Stimulated activated CD8-positive, alpha-beta memory T cell treated with anti-CD3 and anti-CD28 coated beads, Interleukin-4, amount 100 ng/mL, for 24 hours (primary cell): Measurements from ENCODE around the gene ATP5MC2.
"Not testable (repeated sequence)": the region's sequence is repeated elsewhere in the genome, so short reads cannot be mapped to it uniquely, and the experiment has no call there.

Source experiments
- DNase-seq: peaks from one replicate; pipeline ENCODE4 v3.0.0-alpha.2; 2020; ENCODE audit warnings: low read depth

Gene ATP5MC2

DNA sequence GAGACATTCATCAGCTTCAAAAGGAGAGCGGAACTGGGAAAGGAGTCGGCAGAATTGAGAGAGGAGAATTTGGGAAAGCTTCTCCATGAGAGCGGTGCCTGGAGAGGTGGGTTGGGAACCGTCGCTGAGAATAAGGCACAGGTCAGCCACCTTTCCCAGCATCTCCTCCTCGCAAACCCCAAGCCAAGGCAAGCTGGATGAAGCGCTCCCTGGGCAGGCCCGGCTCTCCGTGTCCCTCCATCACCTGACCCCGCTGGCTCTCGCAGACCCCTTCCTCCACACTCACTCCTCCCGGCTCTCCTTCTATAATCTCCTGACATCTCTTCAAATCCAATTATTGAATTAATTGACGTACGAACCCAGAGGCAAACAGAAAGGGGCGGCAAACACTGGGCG is 18.9 kb upstream of the ATP5MC2 start:
- DNase-seq = no peak

- no peak for DNase-seq
These were observed 12.3 kb upstream of the ATP5MC2 start for GRCh38 chr12:53688134-53688533.

DNA sequence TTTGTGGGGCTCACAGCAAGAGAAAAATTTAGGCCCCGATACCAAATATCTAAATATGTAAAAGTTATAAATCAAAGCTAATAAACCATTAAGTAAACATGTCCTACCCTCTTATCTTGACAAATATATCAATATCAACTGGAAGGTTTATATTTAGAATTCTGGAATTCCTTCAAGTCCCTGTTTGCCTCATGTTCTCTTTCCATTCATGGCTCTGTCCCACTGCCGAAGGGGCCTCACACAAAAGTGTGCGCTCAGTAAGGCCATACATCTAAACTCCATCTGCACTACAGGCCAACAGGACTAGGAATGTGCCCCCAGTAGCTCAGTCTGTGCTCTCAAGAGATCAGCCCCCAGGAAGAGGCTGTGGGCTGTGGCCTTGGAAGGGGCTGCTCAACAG is 10.6 kb upstream of the ATP5MC2 start:
- DNase-seq = no peak

DNA sequence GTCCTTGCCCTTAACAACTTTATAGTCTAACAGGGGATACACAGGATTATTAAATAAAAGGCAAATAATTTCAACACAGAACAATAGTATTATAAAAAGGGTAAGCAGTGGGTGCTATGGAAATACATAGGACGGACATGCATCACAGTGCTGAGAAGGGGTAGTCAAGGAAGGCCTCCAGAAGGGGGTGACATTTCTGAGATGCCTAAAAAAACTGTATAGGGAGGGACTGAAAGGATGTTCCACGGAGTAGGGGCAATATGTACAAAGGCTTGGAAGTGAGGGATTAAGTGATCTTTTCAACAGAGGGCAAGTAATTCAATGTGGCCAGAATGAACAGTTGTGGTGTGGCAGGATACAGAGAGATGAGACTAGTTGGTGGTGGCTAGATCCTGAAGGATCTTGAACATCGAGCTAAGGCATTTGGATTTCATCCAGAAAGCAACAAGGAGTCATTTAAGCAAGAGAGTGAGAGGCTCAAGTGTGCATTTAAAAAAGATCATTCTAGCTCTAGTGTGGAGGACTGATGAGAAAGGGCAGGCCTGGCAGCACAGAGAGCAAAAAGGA is 8.9 kb upstream of the ATP5MC2 start:
- DNase-seq = no peak

DNA sequence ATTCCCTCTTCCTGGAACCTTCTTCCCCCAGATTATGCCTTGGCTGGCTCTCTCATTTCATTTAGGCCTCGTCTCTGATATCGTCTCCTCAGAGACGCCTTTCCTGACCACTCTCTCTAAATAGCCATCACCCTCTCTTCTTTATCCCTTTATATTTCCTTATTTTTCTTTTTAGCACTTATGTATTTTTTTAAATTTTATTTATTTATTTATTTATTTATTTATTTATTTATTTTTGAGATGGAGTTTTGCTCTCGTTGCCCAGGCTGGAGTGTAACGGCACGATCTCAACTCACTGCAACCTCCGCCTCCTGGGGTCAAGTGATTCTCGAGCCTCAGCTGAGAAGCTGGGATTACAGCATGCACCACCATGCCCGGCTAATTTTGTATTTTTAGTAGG is 8.1 kb upstream of the ATP5MC2 start:
- no peak for DNase-seq

DNA sequence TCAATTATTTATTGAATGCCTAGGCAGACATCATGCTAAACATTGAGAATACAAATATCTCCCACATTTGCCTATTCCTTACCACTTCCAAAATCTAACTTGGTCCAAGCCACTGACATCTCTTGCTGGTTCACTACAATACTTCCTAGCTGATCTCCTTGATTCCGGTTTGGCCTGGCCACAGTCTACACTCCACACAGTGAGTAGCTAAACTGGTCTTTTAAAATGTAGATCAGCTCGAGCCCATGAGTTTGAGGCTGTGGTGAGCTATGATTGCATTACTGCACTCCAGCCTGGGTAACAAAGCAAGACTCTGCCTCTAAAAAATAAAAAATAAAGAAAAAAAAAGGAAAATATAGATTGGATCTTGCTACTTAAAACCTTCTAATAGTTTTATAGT is 7.6 kb upstream of the ATP5MC2 start:
- no peak for DNase-seq

- DNase-seq = not testable (repeated sequence)
These were observed 4.2 kb upstream of the ATP5MC2 start for GRCh38 chr12:53680061-53680460.

- no peak for DNase-seq
These were observed 1.9 kb upstream of the ATP5MC2 start for GRCh38 chr12:53677800-53678148.

DNA sequence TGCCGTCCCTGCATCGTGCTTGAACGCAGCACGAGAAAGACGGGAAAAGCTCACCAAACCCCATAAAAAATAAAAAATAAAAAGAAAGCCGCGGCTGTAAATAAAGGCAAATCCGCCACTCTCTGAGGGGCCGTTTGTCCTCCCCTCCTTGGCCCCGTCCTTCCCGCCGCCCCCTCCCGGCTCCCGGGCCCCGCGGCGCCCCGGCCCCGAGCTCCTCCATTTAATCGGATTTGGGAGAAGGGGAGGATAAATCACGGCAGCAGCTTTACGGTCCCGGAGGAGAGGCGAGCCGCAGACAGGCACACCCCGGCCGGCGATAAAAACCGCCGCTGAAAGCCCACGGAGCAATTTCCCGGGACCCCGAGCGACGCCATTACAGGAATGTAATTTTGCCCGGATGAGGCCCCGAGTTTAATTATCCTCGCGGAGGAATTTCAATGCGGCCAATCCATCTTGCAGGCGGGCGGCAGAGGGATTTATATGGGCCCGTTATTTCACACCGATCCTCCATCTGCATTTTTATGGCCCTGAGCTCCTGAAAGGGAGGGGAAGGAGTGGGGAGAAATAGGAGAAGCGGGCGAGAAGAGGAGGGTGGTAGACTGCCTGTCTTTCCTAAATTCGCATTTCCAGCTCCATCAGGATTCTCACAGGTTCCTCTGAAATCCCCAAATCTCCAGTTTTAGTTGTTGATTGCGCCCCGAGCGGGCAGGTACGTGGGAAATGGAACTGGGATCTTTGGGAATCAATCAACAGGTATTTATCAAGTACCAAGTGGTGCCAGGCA is 1.3 kb upstream of the ATP5MC2 start:
- no peak for DNase-seq

- DNase-seq = no peak
These were observed 753 bp upstream of the ATP5MC2 start for GRCh38 chr12:53676656-53677015.

DNA sequence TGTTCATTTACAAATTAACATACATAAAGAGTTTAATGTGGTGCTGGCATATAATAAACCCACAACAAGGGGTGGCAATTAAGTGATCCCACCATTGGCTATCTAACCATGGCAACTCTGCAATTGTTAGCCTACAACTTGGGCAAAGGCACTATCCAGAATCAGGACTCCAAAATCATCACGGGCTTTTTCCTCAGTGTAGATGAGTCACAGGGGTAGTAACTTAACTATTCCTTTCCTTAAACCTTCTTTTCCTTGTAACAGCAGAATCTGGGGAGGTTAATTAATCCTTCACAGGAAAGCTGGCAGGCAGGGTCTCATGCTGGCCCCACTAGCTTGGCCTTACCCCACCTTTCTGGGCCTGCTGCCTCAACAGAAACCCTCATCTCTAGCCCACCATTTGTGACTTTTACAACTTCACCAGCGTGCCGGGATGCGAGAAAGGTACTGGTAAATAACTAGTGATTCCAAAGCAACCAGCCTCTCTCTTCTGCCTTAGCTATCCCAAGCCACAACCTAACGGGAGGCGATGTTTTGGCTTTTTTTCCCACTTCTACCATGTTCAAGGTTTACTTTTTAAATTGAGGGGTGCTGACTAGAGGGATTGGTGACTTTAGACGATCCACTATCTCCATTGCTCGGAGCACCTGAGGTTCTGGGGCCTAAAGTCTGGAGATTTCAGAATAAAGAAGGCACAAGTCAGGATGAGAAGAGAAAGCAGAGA is 744 bp downstream of the ATP5MC2 start:
- DNase-seq = no peak

- DNase-seq = no peak
These were observed 4.9 kb downstream of the ATP5MC2 start for GRCh38 chr12:53670971-53671370.

- no peak for DNase-seq
These were observed 5.6 kb downstream of the ATP5MC2 start for GRCh38 chr12:53670308-53670707.

GRCh38 chr12:53667080-53667479 is 8.8 kb downstream of the ATP5MC2 start:
- no peak for DNase-seq

GRCh38 chr12:53664936-53665335 is 10.9 kb downstream of the ATP5MC2 start:
- DNase-seq = no peak

- DNase-seq = no peak
These were observed 11.7 kb downstream of the ATP5MC2 start for GRCh38 chr12:53664191-53664590.

DNA sequence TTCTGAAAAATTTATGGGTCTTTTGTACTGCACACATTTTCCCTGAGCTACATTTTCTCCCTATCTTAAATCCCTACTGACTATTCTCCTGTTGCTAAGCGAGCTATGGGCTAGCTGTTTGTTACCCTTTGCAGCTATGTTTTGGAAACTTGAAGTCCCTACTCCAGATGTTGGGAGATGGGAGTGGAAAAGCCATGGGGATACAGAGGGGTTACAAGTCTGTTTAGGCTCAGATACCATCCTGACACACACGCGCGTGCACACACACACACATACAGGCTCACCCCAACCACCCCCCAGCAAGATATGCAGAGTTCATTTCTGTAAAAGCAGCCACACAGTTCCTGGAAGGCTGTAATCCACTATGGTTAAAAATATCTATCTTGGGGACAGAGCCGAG is 15.8 kb downstream of the ATP5MC2 start:
- DNase-seq = no peak

DNA sequence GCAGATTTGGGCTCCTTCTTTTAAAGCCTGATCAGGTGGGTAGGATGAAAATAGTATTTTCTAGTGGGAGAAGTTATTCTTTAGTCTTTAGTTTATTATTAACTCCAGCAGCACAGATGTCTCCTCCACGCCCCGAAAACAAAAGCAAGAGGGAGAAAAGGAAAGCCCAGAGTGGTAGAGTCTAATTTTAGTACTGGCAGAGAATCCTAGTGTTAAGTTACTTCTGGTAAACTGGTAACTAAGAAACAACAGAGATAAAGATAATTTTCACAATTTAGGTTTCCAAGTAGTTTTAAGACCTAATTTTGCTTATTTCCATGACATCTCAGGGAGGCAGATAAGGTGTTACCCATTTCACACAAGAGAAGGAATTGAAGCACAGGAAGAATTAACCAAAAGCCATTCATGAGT is 16.3 kb downstream of the ATP5MC2 start:
- DNase-seq = no peak

GRCh38 chr12:53659011-53659551 is 16.8 kb downstream of the ATP5MC2 start:
- DNase-seq = no peak

DNA sequence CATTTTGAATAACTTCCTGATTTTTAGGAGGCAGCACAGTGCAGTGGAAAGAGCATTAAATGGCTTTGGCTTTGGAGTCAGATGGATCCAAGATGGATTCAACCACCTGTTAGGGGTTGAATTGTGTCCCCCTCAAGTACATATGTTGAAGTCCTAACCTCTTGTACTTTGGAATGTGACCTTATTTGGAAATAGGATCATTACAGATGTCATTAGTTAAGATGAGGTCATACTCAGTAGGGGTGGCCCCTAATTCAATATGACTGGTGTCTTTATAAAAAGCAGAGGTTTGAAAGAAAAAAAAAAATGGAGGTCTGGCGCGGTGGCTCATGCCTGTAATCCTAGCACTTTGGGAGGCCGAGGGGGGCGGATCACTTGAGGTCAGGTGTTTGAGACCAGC is 18.8 kb downstream of the ATP5MC2 start:
- DNase-seq = no peak

- no peak for DNase-seq
These were observed 22.3 kb downstream of the ATP5MC2 start for GRCh38 chr12:53653595-53653994.

GRCh38 chr12:53652366-53652765 is 23.5 kb downstream of the ATP5MC2 start:
- no peak for DNase-seq

DNA sequence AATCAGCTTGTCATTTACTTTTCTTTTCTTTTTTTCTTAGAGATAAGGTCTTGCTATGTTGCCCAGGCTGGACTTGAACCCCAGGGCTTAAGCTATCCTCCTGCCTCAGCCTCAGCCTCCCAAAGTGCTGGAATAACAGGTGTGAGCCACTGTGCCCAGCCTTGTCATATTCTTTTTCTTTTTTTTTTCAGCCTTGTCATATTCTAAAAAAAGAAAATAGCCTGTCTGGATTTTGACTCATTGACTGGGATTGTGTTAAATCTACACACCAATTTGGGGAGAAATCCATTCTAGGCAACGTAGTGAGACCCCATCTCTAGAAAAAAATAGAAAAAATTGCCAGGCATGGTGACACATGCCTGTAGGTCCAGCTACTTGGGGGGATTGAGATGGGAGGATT is 24.1 kb downstream of the ATP5MC2 start:
- DNase-seq = no peak
